GM18507 (cell line): ENCODE results near the gene CDCA8.
"Not testable (repeated sequence)": the region's sequence is repeated elsewhere in the genome, so short reads cannot be mapped to it uniquely, and the experiment has no call there.

Experiments used
- DNase-seq: peaks from one replicate; pipeline ENCODE4 v3.0.0; 2011; ENCODE audit warnings: low read depth; ENCODE audit not compliant: insufficient read length; ENCODE audit errors: extremely low spot score
- FAIRE-seq: peaks from 2 replicates; lab custom pipeline; 2011; peaks lifted over from hg19 to GRCh38; lab: Jason Lieb, UNC

Gene CDCA8

GRCh38 chr1:37730376-37730775 is 38.1 kb downstream of the CDCA8 start:
- DNase-seq (no peak), FAIRE-seq (no peak)

GRCh38 chr1:37731312-37732019 is 39.1 kb downstream of the CDCA8 start:
- no peak for FAIRE-seq
- no peak for DNase-seq

GRCh38 chr1:37732111-37732780 is 39.9 kb downstream of the CDCA8 start:
- no peak for DNase-seq
- no peak for FAIRE-seq

GRCh38 chr1:37734629-37735591 is 42.6 kb downstream of the CDCA8 start:
- DNase-seq (no peak), FAIRE-seq (no peak)

- FAIRE-seq, DNase-seq: not testable (repeated sequence)
These were observed 45.7 kb downstream of the CDCA8 start for GRCh38 chr1:37737975-37738374.

GRCh38 chr1:37738619-37739018 is 46.3 kb downstream of the CDCA8 start:
- not testable (repeated sequence) for FAIRE-seq, DNase-seq

- DNase-seq (no peak), FAIRE-seq (no peak)
These were observed 46.9 kb downstream of the CDCA8 start for GRCh38 chr1:37739222-37739621.

GRCh38 chr1:37741130-37741529 is 48.8 kb downstream of the CDCA8 start:
- FAIRE-seq (no peak), DNase-seq (no peak)

GRCh38 chr1:37741662-37742061 is 49.3 kb downstream of the CDCA8 start:
- DNase-seq, result no peak
- FAIRE-seq, result no peak

GRCh38 chr1:37746806-37747205 is 54.5 kb downstream of the CDCA8 start:
- FAIRE-seq (no peak), DNase-seq (no peak)

GRCh38 chr1:37748565-37748964 is 56.2 kb downstream of the CDCA8 start:
- DNase-seq, result no peak
- FAIRE-seq, result no peak

GRCh38 chr1:37752213-37752582 is 59.9 kb downstream of the CDCA8 start:
- FAIRE-seq (no peak), DNase-seq (no peak)

GRCh38 chr1:37752583-37753471 is 60.5 kb downstream of the CDCA8 start:
- FAIRE-seq, result no peak
- DNase-seq, result no peak

- FAIRE-seq (no peak), DNase-seq (no peak)
These were observed 61.4 kb downstream of the CDCA8 start for GRCh38 chr1:37753473-37754321.

- no peak for DNase-seq
- no peak for FAIRE-seq
These were observed 63.0 kb downstream of the CDCA8 start for GRCh38 chr1:37755290-37755689.

GRCh38 chr1:37755951-37756560 is 63.7 kb downstream of the CDCA8 start:
- DNase-seq (no peak), FAIRE-seq (no peak)
